ENCODE measurements around the gene IL17RD. TPM values are rescaled to one million over a fixed set of nuclear protein-coding genes. Genes with fewer than 3 reads are reported as not detected.
A peak's percentile ranks its signal among the peaks of the same experiment; 100 is the strongest.

Gene IL17RD
- polyA plus RNA-seq, 3 donors: not detected

DNA sequence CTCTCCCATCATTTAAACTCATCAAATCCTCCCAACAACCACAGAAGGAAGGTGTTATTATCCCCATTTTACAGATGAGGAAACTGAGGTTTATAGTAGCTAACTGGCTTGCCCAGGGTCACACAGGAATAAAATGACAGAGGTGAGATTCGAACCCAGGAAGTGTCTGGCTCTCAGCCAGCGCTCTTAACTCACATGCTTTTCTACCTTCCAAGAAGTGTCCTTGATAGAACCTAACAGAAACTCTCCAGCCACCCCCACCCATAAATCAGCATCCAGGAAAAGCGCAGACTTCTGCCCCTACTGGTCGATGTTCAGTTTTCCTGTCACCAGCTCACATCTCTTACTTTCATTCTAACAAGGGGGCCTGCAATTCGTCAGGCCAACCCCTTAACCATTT is 52.9 kb downstream of the IL17RD start:
- H3K36me3 ChIP-seq (replicated peaks in 1 of 2; ENCODE audit: control insufficient read depth in 1 of 2, insufficient read depth in 2 of 2, low read length in 2 of 2): no peaks in the 10 kb centered on the region
- no peak overlapping the region for H3K4me3 Mint-ChIP-seq
- no peak overlapping the region for H3K4me3 ChIP-seq (replicated peaks in 1 of 3; ENCODE audit: low read depth in 2 of 3, low read length in 3 of 3)
- H3K9me3 Mint-ChIP-seq: no peaks in the 10 kb centered on the region
- DNase-seq: no peak
- TF ChIP-seq, protein P1, sequence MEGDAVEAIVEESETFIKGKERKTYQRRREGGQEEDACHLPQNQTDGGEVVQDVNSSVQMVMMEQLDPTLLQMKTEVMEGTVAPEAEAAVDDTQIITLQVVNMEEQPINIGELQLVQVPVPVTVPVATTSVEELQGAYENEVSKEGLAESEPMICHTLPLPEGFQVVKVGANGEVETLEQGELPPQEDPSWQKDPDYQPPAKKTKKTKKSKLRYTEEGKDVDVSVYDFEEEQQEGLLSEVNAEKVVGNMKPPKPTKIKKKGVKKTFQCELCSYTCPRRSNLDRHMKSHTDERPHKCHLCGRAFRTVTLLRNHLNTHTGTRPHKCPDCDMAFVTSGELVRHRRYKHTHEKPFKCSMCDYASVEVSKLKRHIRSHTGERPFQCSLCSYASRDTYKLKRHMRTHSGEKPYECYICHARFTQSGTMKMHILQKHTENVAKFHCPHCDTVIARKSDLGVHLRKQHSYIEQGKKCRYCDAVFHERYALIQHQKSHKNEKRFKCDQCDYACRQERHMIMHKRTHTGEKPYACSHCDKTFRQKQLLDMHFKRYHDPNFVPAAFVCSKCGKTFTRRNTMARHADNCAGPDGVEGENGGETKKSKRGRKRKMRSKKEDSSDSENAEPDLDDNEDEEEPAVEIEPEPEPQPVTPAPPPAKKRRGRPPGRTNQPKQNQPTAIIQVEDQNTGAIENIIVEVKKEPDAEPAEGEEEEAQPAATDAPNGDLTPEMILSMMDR (IDR thresholded peaks at IDR 0.05): peak; percentile 9
- no peaks in the 10 kb centered on the region for H3K4me1 ChIP-seq (ENCODE audit: control insufficient read depth in 1 of 2, insufficient read depth in 2 of 2, low read length in 2 of 2)
- H3K27me3 ChIP-seq (ENCODE audit: control insufficient read depth in 2 of 2, insufficient read depth in 2 of 2, low read length in 2 of 2): no peaks in the 10 kb centered on the region
- H3K4me2 ChIP-seq (replicated peaks; ENCODE audit: extremely low read depth, low read length, poor library complexity, severe bottlenecking): no peak overlapping the region
- peak overlapping the region in 1 of 7 donors; percentile 46 for H3K27ac Mint-ChIP-seq
- H3K9me3 ChIP-seq (replicated peaks in 1 of 2; ENCODE audit: control insufficient read depth in 1 of 2, insufficient read depth in 1 of 2, low read length in 2 of 2): no peaks in the 10 kb centered on the region
- H3K27me3 Mint-ChIP-seq (ENCODE audit: low read depth in 3 of 3): peaks cover 2 to 11% (median 3%) of the 10 kb centered on the region in 3 donors
- H4K20me1 ChIP-seq (ENCODE audit: insufficient read depth, low read length): no peaks in the 10 kb centered on the region
- peaks cover 2% of the 10 kb centered on the region for H3K4me1 Mint-ChIP-seq
- H3K27ac ChIP-seq (ENCODE audit: low read depth in 1 of 2, low read length in 2 of 2): no peak overlapping the region
- no peaks in the 10 kb centered on the region for H3K36me3 Mint-ChIP-seq
- no peak overlapping the region for H3K9ac ChIP-seq (ENCODE audit: insufficient read depth, low read length, poor library complexity, severe bottlenecking)
- intact Hi-C loops (cut with micrococcal nuclease): no loop called here
- WGBS (ENCODE audit: insufficient coverage): 29% methylated on average over 4 of the region's 5 CpGs
- no peaks in the 10 kb centered on the region for H3K79me2 ChIP-seq (ENCODE audit: insufficient read depth, low read length)
- no peak overlapping the region for H2AFZ ChIP-seq (ENCODE audit: insufficient read depth, low read depth, low read length, poor library complexity, severe bottlenecking)

- Histone ChIP-seq H3K79me2 (ENCODE audit: insufficient read depth, low read length) (no peaks in the 10 kb centered on the region), H3K36me3 (replicated peaks in 1 of 2; ENCODE audit: control insufficient read depth in 1 of 2, insufficient read depth in 2 of 2, low read length in 2 of 2) (no peaks in the 10 kb centered on the region), H3K27ac (ENCODE audit: low read depth in 1 of 2, low read length in 2 of 2) (no peak overlapping the region), H3K9ac (ENCODE audit: insufficient read depth, low read length, poor library complexity, severe bottlenecking) (no peak overlapping the region), H3K27me3 (ENCODE audit: control insufficient read depth in 2 of 2, insufficient read depth in 2 of 2, low read length in 2 of 2) (no peaks in the 10 kb centered on the region), H3K4me3 (replicated peaks in 1 of 3; ENCODE audit: low read depth in 2 of 3, low read length in 3 of 3) (no peak overlapping the region), H3K4me1 (ENCODE audit: control insufficient read depth in 1 of 2, insufficient read depth in 2 of 2, low read length in 2 of 2) (no peaks in the 10 kb centered on the region), H2AFZ (ENCODE audit: insufficient read depth, low read depth, low read length, poor library complexity, severe bottlenecking) (no peak overlapping the region), H4K20me1 (ENCODE audit: insufficient read depth, low read length) (no peaks in the 10 kb centered on the region), H3K9me3 (replicated peaks in 1 of 2; ENCODE audit: control insufficient read depth in 1 of 2, insufficient read depth in 1 of 2, low read length in 2 of 2) (no peaks in the 10 kb centered on the region), H3K4me2 (replicated peaks; ENCODE audit: extremely low read depth, low read length, poor library complexity, severe bottlenecking) (no peak overlapping the region)
- Mint-ChIP-seq H3K27me3 (ENCODE audit: low read depth in 3 of 3) (peaks cover 2 to 11% (median 3%) of the 10 kb centered on the region in 3 donors), H3K4me3 (no peak overlapping the region), H3K4me1 (peaks cover 2% of the 10 kb centered on the region), H3K9me3 (no peaks in the 10 kb centered on the region), H3K36me3 (no peaks in the 10 kb centered on the region), H3K27ac (no peak overlapping the region)
- intact Hi-C loops (cut with micrococcal nuclease): no loop called here
- TF ChIP-seq, protein P1 (IDR thresholded peaks at IDR 0.05): no peak
- WGBS (ENCODE audit: insufficient coverage): 94% methylated on average over 10 of the region's 14 CpGs
- DNase-seq: no peak
Observed at GRCh38 chr3:57110798-57111197, 54.4 kb downstream of the IL17RD start.

All from CD14-positive monocyte (primary cell).